ENCODE data around the gene CCR5AS.

Gene CCR5AS

DNA sequence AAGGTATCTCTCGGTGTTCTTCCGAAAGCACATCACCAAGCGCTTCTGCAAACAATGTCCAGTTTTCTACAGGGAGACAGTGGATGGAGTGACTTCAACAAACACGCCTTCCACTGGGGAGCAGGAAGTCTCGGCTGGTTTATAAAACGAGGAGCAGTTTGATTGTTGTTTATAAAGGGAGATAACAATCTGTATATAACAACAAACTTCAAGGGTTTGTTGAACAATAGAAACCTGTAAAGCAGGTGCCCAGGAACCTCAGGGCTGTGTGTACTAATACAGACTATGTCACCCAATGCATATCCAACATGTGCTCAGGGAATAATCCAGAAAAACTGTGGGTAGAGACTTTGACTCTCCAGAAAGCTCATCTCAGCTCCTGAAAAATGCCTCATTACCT lies 48.4 kb downstream of the CCR5AS start:
- intact Hi-C loops (cut with DNase I), result no loop called here
- peaks cover 0 to 62% (median 0%) of the 10 kb centered on the region in 12 donors for H3K4me1 ChIP-seq
- WGBS, 4 donors, result 78 to 88% (median 83%) methylated on average over 6 of the region's 6 CpGs
- peaks cover 0 to 16% (median 0%) of the 10 kb centered on the region in 9 donors for H3K27me3 ChIP-seq
- ATAC-seq, result no peak
- TF ChIP-seq POLR2A (IDR thresholded peaks at IDR 0.05), result no peak
- TF ChIP-seq, protein P1, sequence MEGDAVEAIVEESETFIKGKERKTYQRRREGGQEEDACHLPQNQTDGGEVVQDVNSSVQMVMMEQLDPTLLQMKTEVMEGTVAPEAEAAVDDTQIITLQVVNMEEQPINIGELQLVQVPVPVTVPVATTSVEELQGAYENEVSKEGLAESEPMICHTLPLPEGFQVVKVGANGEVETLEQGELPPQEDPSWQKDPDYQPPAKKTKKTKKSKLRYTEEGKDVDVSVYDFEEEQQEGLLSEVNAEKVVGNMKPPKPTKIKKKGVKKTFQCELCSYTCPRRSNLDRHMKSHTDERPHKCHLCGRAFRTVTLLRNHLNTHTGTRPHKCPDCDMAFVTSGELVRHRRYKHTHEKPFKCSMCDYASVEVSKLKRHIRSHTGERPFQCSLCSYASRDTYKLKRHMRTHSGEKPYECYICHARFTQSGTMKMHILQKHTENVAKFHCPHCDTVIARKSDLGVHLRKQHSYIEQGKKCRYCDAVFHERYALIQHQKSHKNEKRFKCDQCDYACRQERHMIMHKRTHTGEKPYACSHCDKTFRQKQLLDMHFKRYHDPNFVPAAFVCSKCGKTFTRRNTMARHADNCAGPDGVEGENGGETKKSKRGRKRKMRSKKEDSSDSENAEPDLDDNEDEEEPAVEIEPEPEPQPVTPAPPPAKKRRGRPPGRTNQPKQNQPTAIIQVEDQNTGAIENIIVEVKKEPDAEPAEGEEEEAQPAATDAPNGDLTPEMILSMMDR (IDR thresholded peaks at IDR 0.05), result no peak
- H3K36me3 ChIP-seq, result no peaks in the 10 kb centered on the region
- no peak for DNase-seq
- H3K4me3 ChIP-seq, result peak overlapping the region in 1 of 12 donors; percentile 15
- no peak overlapping the region for H3K27ac ChIP-seq
- no peaks in the 10 kb centered on the region for H3K9me3 ChIP-seq

DNA sequence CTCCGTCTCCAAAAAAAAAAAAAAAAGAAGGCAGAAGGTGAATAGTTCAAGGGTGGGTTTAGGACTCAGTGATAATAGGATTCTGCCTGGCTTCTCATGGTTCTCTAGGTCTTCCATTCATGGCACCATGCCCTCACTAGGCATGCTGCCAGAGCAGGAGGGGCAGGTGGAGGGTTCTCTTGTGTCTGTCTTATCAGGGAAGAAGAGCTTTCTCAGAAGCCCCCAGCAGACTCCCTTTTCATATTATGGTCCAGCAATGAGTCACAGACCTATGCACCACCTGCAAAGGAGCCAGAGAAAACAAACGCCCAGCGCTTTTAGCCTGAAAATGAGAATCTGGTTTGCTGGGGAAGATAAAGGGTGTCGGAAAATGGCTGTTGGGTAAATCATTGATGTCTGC lies 50.0 kb downstream of the CCR5AS start:
- DNase-seq (no peak), ATAC-seq (no peak)
- 78 to 90% (median 87%) methylated on average over 4 of the region's 4 CpGs for WGBS, 4 donors
- no peaks in the 10 kb centered on the region for H3K36me3 ChIP-seq
- H3K4me1 ChIP-seq, result peaks cover 0 to 73% (median 0%) of the 10 kb centered on the region in 12 donors
- H3K27me3 ChIP-seq, result peaks cover 0 to 18% (median 0%) of the 10 kb centered on the region in 9 donors
- H3K27ac ChIP-seq, result no peak overlapping the region
- peak overlapping the region in 1 of 12 donors; percentile 49 for H3K4me3 ChIP-seq
- intact Hi-C loops (cut with DNase I), result no loop called here
- no peaks in the 10 kb centered on the region for H3K9me3 ChIP-seq
- TF ChIP-seq, protein P1 (IDR thresholded peaks at IDR 0.05), result no peak
- no peak for TF ChIP-seq POLR2A (IDR thresholded peaks at IDR 0.05)

DNA sequence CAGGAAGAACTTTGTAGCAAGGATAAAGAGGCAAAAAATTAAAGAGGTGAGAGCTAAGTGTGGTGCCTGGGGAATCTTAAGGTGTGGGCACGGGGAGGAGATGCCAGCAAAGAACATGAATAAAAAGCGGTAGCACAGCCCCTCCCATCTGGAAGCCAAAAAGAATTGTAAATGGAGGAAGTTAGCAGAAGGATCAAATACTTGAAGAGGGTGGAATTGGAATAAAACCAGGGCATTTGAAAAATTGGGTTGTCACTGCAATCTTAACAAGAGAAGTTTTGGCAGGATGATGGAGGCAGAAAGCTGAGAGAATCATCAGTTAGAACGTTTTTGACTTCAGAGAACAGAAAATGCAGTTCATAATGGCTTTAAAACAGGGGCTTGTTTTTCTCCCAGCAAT lies 50.6 kb downstream of the CCR5AS start:
- intact Hi-C loops (cut with DNase I), result no loop called here
- WGBS, 4 donors, result 59 to 73% (median 66%) methylated on average over 3 of the region's 3 CpGs
- Histone ChIP-seq H3K4me1 (peaks cover 0 to 70% (median 0%) of the 10 kb centered on the region in 12 donors), H3K9me3 (no peaks in the 10 kb centered on the region), H3K27ac (peak overlapping the region in 1 of 12 donors; percentile 73), H3K4me3 (peak overlapping the region in 2 of 12 donors; percentile 7 to 49), H3K36me3 (no peaks in the 10 kb centered on the region), H3K27me3 (peaks cover 0 to 24% (median 0%) of the 10 kb centered on the region in 9 donors)
- DNase-seq (no peak), ATAC-seq (no peak)
- TF ChIP-seq, protein P1 (IDR thresholded peaks at IDR 0.05), result no peak
- TF ChIP-seq POLR2A (IDR thresholded peaks at IDR 0.05), result no peak

DNA sequence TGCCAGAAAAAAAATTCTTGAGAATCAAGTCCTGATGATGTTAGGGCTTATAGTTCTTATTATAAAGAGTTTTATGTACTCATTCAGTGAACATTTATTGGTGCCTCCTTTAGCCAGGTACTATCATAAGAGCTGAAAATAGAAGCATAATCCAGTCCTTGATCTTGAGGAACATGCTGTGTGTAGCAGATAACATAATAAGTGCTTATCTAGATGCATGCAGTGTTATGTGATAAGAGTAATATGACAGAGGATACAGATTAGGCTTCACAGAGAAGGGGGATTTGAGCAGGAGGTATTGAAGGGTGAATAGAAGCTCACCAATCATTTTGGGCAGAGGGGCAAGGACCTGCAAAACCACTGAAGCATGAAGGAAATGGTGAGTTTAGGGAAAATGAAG lies 51.9 kb downstream of the CCR5AS start:
- intact Hi-C loops (cut with DNase I), result no loop called here
- ATAC-seq, result no peak
- no peaks in the 10 kb centered on the region for H3K36me3 ChIP-seq
- H3K27me3 ChIP-seq, result peaks cover 0 to 33% (median 0%) of the 10 kb centered on the region in 9 donors
- peaks cover 0 to 68% (median 0%) of the 10 kb centered on the region in 12 donors for H3K4me1 ChIP-seq
- TF ChIP-seq POLR2A (IDR thresholded peaks at IDR 0.05), result no peak
- TF ChIP-seq, protein P1 (IDR thresholded peaks at IDR 0.05), result no peak
- H3K27ac ChIP-seq, result peak overlapping the region in 1 of 12 donors; percentile 73
- no peak for DNase-seq
- peak overlapping the region in 2 of 12 donors; percentile 25 to 49 for H3K4me3 ChIP-seq
- no peaks in the 10 kb centered on the region for H3K9me3 ChIP-seq
